Hippocampal formation (tissue), 2 donors: ENCODE results near the gene METTL16.
A peak's percentile ranks its signal among the peaks of the same experiment; 100 is the strongest.
"Not testable (repeated sequence)": the region's sequence is repeated elsewhere in the genome, so short reads cannot be mapped to it uniquely, and the experiment has no call there.

ENCODE experiments used
- DNase-seq, 2 donors: peaks; one replicate each; lab custom pipeline; 2025; lab: John Stamatoyannopoulos, UW

METTL16 gene

GRCh38 chr17:2452216-2452750 lies 59.4 kb downstream of the METTL16 start:
- DNase-seq, result no peak

GRCh38 chr17:2450016-2450650 lies 61.6 kb downstream of the METTL16 start:
- no peak for DNase-seq

GRCh38 chr17:2449486-2449885 lies 62.2 kb downstream of the METTL16 start:
- DNase-seq, result no peak

GRCh38 chr17:2447479-2447878 lies 64.2 kb downstream of the METTL16 start:
- DNase-seq, result not testable (repeated sequence)

- DNase-seq, result no peak
Measured at GRCh38 chr17:2445638-2446037, 66.0 kb downstream of the METTL16 start.

GRCh38 chr17:2444382-2444781 lies 67.3 kb downstream of the METTL16 start:
- DNase-seq, result no peak

GRCh38 chr17:2442166-2442565 lies 69.5 kb downstream of the METTL16 start:
- no peak for DNase-seq

- DNase-seq, result no peak
Measured at GRCh38 chr17:2440930-2441329, 70.8 kb downstream of the METTL16 start.

- not testable (repeated sequence) for DNase-seq
Measured at GRCh38 chr17:2439997-2440396, 71.7 kb downstream of the METTL16 start.

GRCh38 chr17:2438823-2439222 lies 72.9 kb downstream of the METTL16 start:
- DNase-seq, result no peak

- DNase-seq, result no peak
Measured at GRCh38 chr17:2436316-2436905, 75.3 kb downstream of the METTL16 start.

- DNase-seq, result no peak
Measured at GRCh38 chr17:2435862-2436261, 75.8 kb downstream of the METTL16 start.

GRCh38 chr17:2435181-2435741 lies 76.4 kb downstream of the METTL16 start:
- DNase-seq, result peak; percentile 25 to 29

GRCh38 chr17:2433696-2434095 lies 78.0 kb downstream of the METTL16 start:
- no peak for DNase-seq

- DNase-seq, result no peak
Measured at GRCh38 chr17:2427910-2428309, 83.8 kb downstream of the METTL16 start.

GRCh38 chr17:2427215-2427614 lies 84.5 kb downstream of the METTL16 start:
- DNase-seq, result no peak

GRCh38 chr17:2423271-2423670 lies 88.4 kb downstream of the METTL16 start:
- DNase-seq, result no peak

GRCh38 chr17:2421315-2422147 lies 90.2 kb downstream of the METTL16 start:
- DNase-seq, result no peak

- DNase-seq, result no peak
Measured at GRCh38 chr17:2420176-2420575, 91.5 kb downstream of the METTL16 start.

GRCh38 chr17:2419486-2419885 lies 92.2 kb downstream of the METTL16 start:
- no peak for DNase-seq

GRCh38 chr17:2418572-2418971 lies 93.1 kb downstream of the METTL16 start:
- no peak for DNase-seq

- peak; percentile 81 to 85 for DNase-seq
Measured at GRCh38 chr17:2416010-2416734, 95.5 kb downstream of the METTL16 start.
